K562 treated with DMSO at 1 percent for 4 hours (cell line): ENCODE measurements around the gene DDX39B. TPM values are rescaled to one million over a fixed set of nuclear protein-coding genes. Genes with fewer than 3 reads are reported as not detected.

Experiments used
- total RNA-seq: library from RNA; unstranded; fragments of 300-600 nt; gene quantifications from 2 replicates; pipeline ENCODE4 v1.2.3, GENCODE V29; 2022; ENCODE audit not compliant: insufficient read depth

DDX39B gene
- total RNA-seq, result 175 and 204 TPM in 2 replicates

DNA sequence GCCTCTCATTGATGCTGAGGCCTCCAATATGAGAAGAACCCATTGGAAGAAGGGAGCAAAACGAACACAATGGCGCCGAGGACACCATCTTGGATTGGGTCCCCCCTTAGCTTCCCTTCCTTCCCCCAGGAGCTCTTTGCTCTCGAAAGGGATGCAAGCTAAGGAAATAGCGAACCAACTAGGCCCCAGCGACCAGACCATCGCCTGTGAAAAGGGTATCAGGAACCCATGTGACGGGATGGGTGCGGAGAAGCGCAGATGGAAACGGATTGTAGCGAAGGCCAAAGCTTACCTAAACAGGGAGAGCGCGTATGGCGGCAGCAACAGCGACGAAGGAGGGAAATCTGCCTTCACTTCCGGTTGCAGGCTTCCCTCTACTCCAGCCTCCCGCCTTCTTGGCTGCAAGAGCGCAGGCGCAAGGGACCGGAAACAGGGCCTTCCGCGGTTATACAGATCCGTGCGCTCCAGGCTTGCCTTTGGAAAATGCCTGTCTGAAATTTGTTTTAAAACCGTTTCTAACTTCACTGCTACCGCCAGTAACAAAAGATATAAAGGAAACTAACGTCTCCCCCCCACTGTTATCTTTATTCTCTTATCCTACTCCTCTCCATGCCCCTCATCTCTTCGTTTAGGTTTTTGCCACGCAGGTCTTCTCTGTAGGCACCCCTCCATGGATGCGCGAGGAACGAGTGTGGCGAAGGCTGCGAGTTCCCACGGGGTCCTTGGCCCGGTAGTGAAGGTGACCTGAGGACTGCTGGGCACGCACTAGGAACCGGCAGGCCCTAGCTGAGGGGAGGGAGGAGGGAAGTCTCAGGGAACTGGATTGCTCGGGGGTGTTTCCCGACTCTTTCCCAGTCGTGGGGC, at the start of gene DDX39B:
DDX39B (minus strand) TSS at position 346 of the 864 bp plus-strand sequence. CDS start 1,471 bp downstream, outside the sequence.

DNA sequence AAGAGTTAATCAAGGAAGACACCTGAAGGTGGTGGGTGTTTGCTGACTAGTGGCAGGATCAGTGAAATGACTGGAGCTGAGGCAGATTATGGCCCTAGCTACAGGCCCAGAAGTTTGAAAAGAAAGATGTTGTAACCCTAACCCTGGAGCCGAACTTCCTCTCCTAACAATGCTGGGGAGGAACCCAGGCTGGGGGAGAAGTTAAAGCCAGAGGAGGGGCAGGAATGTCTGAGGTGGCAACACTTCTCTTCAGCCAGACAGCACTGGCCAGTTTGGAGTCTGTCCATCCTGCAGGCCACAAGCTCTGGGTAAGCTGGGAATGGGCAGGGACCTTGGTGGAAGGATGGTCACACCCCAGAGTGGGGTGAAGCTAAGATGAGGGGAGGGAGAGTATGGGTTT, 44.2 kb upstream of the DDX39B start, which contains the start of gene LST1:
LST1 (plus strand) TSS at position 270 of the 400 bp plus-strand sequence. CDS start 1,023 bp downstream, outside the sequence.

GRCh38 chr6:31582230-31582643, 40.4 kb upstream of the DDX39B start, which contains the start of gene LTB:
Gene LTB, minus strand, starts transcription at chr6:31582424. Its CDS starts 7 bp downstream, at chr6:31582417.

GRCh38 chr6:31575335-31575901, 33.6 kb upstream of the DDX39B start, which contains the start of gene TNF:
Gene TNF, plus strand, starts transcription at chr6:31575565. Its CDS starts 177 bp downstream, at chr6:31575742.

DNA sequence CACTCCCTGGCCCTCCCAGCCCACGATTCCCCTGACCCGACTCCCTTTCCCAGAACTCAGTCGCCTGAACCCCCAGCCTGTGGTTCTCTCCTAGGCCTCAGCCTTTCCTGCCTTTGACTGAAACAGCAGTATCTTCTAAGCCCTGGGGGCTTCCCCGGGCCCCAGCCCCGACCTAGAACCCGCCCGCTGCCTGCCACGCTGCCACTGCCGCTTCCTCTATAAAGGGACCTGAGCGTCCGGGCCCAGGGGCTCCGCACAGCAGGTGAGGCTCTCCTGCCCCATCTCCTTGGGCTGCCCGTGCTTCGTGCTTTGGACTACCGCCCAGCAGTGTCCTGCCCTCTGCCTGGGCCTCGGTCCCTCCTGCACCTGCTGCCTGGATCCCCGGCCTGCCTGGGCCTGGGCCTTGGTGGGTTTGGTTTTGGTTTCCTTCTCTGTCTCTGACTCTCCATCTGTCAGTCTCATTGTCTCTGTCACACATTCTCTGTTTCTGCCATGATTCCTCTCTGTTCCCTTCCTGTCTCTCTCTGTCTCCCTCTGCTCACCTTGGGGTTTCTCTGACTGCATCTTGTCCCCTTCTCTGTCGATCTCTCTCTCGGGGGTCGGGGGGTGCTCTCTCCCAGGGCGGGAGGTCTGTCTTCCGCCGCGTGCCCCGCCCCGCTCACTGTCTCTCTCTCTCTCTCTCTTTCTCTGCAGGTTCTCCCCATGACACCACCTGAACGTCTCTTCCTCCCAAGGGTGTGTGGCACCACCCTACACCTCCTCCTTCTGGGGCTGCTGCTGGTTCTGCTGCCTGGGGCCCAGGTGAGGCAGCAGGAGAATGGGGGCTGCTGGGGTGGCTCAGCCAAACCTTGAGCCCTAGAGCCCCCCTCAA, 30.5 kb upstream of the DDX39B start, which contains the start of gene LTA:
LTA (plus strand) TSS at position 249 of the 871 bp plus-strand sequence; CDS start at position 703, 454 bp downstream.

DNA sequence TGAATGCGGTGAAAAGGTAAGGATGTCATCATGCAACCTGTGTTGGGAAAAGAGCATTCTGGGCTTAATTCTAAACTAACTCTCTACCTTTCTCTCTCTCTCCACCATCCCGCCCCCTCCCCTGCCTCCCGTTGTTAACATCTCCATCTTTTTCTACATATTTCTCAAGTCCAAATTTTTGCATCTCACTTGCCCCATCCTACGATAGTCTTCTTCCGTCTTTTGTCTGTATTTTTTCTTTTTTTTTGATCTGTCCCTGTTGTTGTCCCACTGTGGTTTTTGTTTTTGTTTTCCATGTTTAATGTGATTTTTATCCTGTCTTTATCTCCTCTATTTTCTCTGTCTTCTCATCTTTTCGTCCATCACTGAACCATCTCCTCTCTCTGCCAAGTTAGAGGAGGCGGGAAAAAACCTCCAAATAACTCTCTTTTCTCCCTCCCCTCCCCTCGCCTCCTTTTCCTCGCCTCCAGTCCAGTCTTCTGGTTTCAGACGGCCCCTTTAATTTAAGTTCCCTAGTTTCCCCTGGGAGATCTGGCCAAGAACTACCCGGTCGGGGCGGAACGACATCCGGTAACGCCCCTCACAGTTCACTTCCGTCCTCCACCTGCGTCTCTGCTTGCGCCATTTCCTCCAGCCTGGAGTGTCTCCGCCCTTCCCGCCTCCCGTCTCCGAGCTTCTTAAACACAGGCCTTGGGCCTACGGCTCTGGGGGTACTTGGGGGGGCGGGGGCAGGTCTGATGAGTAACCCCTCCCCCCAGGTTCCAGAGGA, 5.3 kb upstream of the DDX39B start, which contains the start of gene NFKBIL1:
NFKBIL1 (plus strand) TSS at position 651 of the 769 bp plus-strand sequence; CDS start at position 738, 87 bp downstream.

GRCh38 chr6:31546339-31546957, 4.6 kb upstream of the DDX39B start, which contains the start of gene ATP6V1G2:
Gene ATP6V1G2, minus strand, starts transcription at chr6:31546608. Its CDS starts 49 bp downstream, at chr6:31546559.

DNA sequence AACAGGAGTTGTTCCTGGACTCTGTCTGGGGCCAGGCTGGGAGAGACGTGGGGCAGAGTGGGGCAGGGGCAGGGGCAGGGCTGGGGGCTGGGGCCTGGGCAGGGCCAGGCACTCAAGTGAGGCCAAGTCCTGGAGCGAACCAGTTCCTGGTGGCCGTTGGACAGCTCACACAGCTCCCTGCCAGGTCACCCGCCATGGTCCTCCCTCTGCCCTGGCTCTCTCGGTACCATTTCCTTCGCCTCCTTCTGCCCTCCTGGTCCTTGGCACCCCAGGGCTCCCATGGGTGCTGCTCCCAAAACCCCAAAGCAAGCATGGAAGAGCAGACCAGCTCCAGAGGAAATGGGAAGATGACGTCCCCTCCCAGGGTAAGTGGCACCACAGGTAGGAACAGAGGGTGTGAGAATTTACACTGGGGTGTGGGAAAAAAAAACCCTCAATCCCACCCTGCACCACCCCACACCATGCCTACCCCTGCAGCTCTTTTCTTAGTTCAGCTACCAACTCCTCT, 12.9 kb downstream of the DDX39B start, which contains the start of gene MCCD1:
MCCD1 (plus strand) TSS at position 142 of the 508 bp plus-strand sequence; CDS start at position 195, 53 bp downstream.

GRCh38 chr6:31497531-31498476, 44.0 kb downstream of the DDX39B start, which contains the start of gene MICB:
Gene MICB, plus strand, starts transcription at chr6:31498145. Its CDS starts 49 bp downstream, at chr6:31498194.

Other genes with a start within 250 kb of the DDX39B start
- gene HLA-B, start 184.8 kb downstream of the DDX39B start, total RNA-seq, result 3.0 and 3.9 TPM in 2 replicates
- 24.3 and 25.4 TPM in 2 replicates for gene MICA, start 138.4 kb downstream of the DDX39B start, total RNA-seq
- gene MICB, start 43.9 kb downstream of the DDX39B start, total RNA-seq, result 20.6 and 25.7 TPM in 2 replicates
- not detected in 2 replicates for gene MCCD1, start 13.0 kb downstream of the DDX39B start, total RNA-seq
- gene ATP6V1G2, start 4.6 kb upstream of the DDX39B start, total RNA-seq, result not detected in 2 replicates
- 54.0 and 55.3 TPM in 2 replicates for gene NFKBIL1, start 5.6 kb upstream of the DDX39B start, total RNA-seq
- not detected in 2 replicates for gene LTA, start 30.3 kb upstream of the DDX39B start, total RNA-seq
- 0.39 TPM in 1 of 2 replicates, not detected in the other for gene TNF, start 33.6 kb upstream of the DDX39B start, total RNA-seq
- gene LTB, start 40.4 kb upstream of the DDX39B start, total RNA-seq, result not detected in 2 replicates
- gene LST1, start 44.3 kb upstream of the DDX39B start, total RNA-seq, result 8.0 and 9.8 TPM in 2 replicates
- gene NCR3, start 51.0 kb upstream of the DDX39B start, total RNA-seq, result 1.7 TPM in 1 of 2 replicates, not detected in the other
- 26.7 and 27.1 TPM in 2 replicates for gene AIF1, start 73.2 kb upstream of the DDX39B start, total RNA-seq
- 185 and 248 TPM in 2 replicates for gene PRRC2A, start 78.7 kb upstream of the DDX39B start, total RNA-seq
- gene BAG6, start 110.7 kb upstream of the DDX39B start, total RNA-seq, result 380 and 409 TPM in 2 replicates
- gene APOM, start 113.9 kb upstream of the DDX39B start, total RNA-seq, result 8.4 and 11.2 TPM in 2 replicates
- gene C6orf47, start 118.8 kb upstream of the DDX39B start, total RNA-seq, result 17.7 and 18.6 TPM in 2 replicates
- gene GPANK1, start 123.0 kb upstream of the DDX39B start, total RNA-seq, result 23.4 and 36.8 TPM in 2 replicates
- gene CSNK2B, start 124.1 kb upstream of the DDX39B start, total RNA-seq, result 613 and 654 TPM in 2 replicates
- gene LY6G5B, start 128.0 kb upstream of the DDX39B start, total RNA-seq, result 5.0 and 12.4 TPM in 2 replicates
- 3.4 TPM in 1 of 2 replicates, not detected in the other for gene LY6G5C, start 139.1 kb upstream of the DDX39B start, total RNA-seq
- 91.1 and 99.5 TPM in 2 replicates for gene ABHD16A, start 161.3 kb upstream of the DDX39B start, total RNA-seq
- not detected in 2 replicates for gene LY6G6F, start 164.9 kb upstream of the DDX39B start, total RNA-seq
- not detected in 2 replicates for gene LY6G6D, start 173.3 kb upstream of the DDX39B start, total RNA-seq
- gene LY6G6C, start 179.7 kb upstream of the DDX39B start, total RNA-seq, result not detected in 2 replicates
- 0.51 TPM in 1 of 2 replicates, not detected in the other for gene MPIG6B, start 181.4 kb upstream of the DDX39B start, total RNA-seq
- gene DDAH2, start 187.3 kb upstream of the DDX39B start, total RNA-seq, result 66.8 and 75.1 TPM in 2 replicates
- gene CLIC1, start 194.5 kb upstream of the DDX39B start, total RNA-seq, result 1,213 and 1,370 TPM in 2 replicates
- 22.0 and 30.3 TPM in 2 replicates for gene MSH5, start 198.0 kb upstream of the DDX39B start, total RNA-seq
- gene SAPCD1, start 220.7 kb upstream of the DDX39B start, total RNA-seq, result 2.6 and 8.2 TPM in 2 replicates
- gene VWA7, start 235.3 kb upstream of the DDX39B start, total RNA-seq, result 5.4 and 5.6 TPM in 2 replicates